ENCODE measurements around the gene BACH1.

BACH1 gene

GRCh38 chr21:29303288-29303687 lies 4.6 kb downstream of the BACH1 start:
- H3K36me3 ChIP-seq (ENCODE audit: low read length) = no peaks in the 10 kb centered on the region; the same call in 1 of the 2 replicates
- no peak overlapping the region for H3K4me3 ChIP-seq (ENCODE audit: insufficient read depth, low read length, poor library complexity, severe bottlenecking)
- TF ChIP-seq EZH2phosphoT487 (conservative IDR thresholded peaks at IDR 0.05; ENCODE audit: low read length) = no peak
- no peak for TF ChIP-seq CTCF (IDR thresholded peaks at IDR 0.05; ENCODE audit: insufficient read depth, low read length, poor library complexity, severe bottlenecking)
- no peaks in the 10 kb centered on the region for H3K9me3 ChIP-seq (ENCODE audit: insufficient read depth, low read length)
- no peaks in the 10 kb centered on the region for H3K27me3 ChIP-seq (ENCODE audit: low read length)
- H3K9me2 ChIP-seq (replicated peaks; ENCODE audit: insufficient read depth, low read length) = no peaks in the 10 kb centered on the region
- no peak overlapping the region for H3K4me2 ChIP-seq (ENCODE audit: low read depth, low read length, poor library complexity, severe bottlenecking)
- 0 out of 2 replicates have a peak, but pooled peaks cover 5% of the 10 kb centered on the region for H3F3A ChIP-seq (ENCODE audit: insufficient read depth)
- H3K79me2 ChIP-seq (ENCODE audit: insufficient read depth, low read length) = peaks cover 90% of the 10 kb centered on the region
- H2AFZ ChIP-seq (ENCODE audit: low read depth, low read length, severe bottlenecking) = no peak overlapping the region
- no peak overlapping the region for H3K9ac ChIP-seq (ENCODE audit: low read length)
- peaks cover 51% of the 10 kb centered on the region for H4K20me1 ChIP-seq (ENCODE audit: low read depth, low read length)
- no peak overlapping the region for H3K27ac ChIP-seq (ENCODE audit: low read depth, low read length)

GRCh38 chr21:29304597-29304996 lies 5.9 kb downstream of the BACH1 start:
- H2AFZ ChIP-seq (ENCODE audit: low read depth, low read length, severe bottlenecking) = no peak overlapping the region
- peaks cover 51% of the 10 kb centered on the region for H4K20me1 ChIP-seq (ENCODE audit: low read depth, low read length)
- no peaks in the 10 kb centered on the region for H3K9me3 ChIP-seq (ENCODE audit: insufficient read depth, low read length)
- no peak overlapping the region for H3K9ac ChIP-seq (ENCODE audit: low read length)
- peaks cover 98% of the 10 kb centered on the region for H3K79me2 ChIP-seq (ENCODE audit: insufficient read depth, low read length)
- no peak overlapping the region for H3K4me2 ChIP-seq (ENCODE audit: low read depth, low read length, poor library complexity, severe bottlenecking)
- no peak overlapping the region for H3K27ac ChIP-seq (ENCODE audit: low read depth, low read length)
- TF ChIP-seq CTCF (IDR thresholded peaks at IDR 0.05; ENCODE audit: insufficient read depth, low read length, poor library complexity, severe bottlenecking) = no peak
- no peak for TF ChIP-seq EZH2phosphoT487 (conservative IDR thresholded peaks at IDR 0.05; ENCODE audit: low read length)
- H3K9me2 ChIP-seq (replicated peaks; ENCODE audit: insufficient read depth, low read length) = no peaks in the 10 kb centered on the region
- no peaks in the 10 kb centered on the region for H3K27me3 ChIP-seq (ENCODE audit: low read length)
- no peak overlapping the region for H3K4me3 ChIP-seq (ENCODE audit: insufficient read depth, low read length, poor library complexity, severe bottlenecking)
- H3K36me3 ChIP-seq (ENCODE audit: low read length) = no peaks in the 10 kb centered on the region; the same call in 1 of the 2 replicates
- 0 out of 2 replicates have a peak, but pooled peaks cover 5% of the 10 kb centered on the region for H3F3A ChIP-seq (ENCODE audit: insufficient read depth)

- H4K20me1 ChIP-seq (ENCODE audit: low read depth, low read length) = peaks cover 51% of the 10 kb centered on the region
- no peak overlapping the region for H3K4me3 ChIP-seq (ENCODE audit: insufficient read depth, low read length, poor library complexity, severe bottlenecking)
- H3K9me3 ChIP-seq (ENCODE audit: insufficient read depth, low read length) = no peaks in the 10 kb centered on the region
- H3K79me2 ChIP-seq (ENCODE audit: insufficient read depth, low read length) = peaks cover 98% of the 10 kb centered on the region
- H3F3A ChIP-seq (ENCODE audit: insufficient read depth) = 0 out of 2 replicates have a peak, but pooled peaks cover 5% of the 10 kb centered on the region
- no peaks in the 10 kb centered on the region for H3K27me3 ChIP-seq (ENCODE audit: low read length)
- TF ChIP-seq CTCF (IDR thresholded peaks at IDR 0.05; ENCODE audit: insufficient read depth, low read length, poor library complexity, severe bottlenecking) (no peak), EZH2phosphoT487 (conservative IDR thresholded peaks at IDR 0.05; ENCODE audit: low read length) (no peak)
- no peaks in the 10 kb centered on the region; the same call in 1 of the 2 replicates for H3K36me3 ChIP-seq (ENCODE audit: low read length)
- no peak overlapping the region for H3K9ac ChIP-seq (ENCODE audit: low read length)
- no peak overlapping the region for H2AFZ ChIP-seq (ENCODE audit: low read depth, low read length, severe bottlenecking)
- H3K4me2 ChIP-seq (ENCODE audit: low read depth, low read length, poor library complexity, severe bottlenecking) = no peak overlapping the region
- no peaks in the 10 kb centered on the region for H3K9me2 ChIP-seq (replicated peaks; ENCODE audit: insufficient read depth, low read length)
- no peak overlapping the region for H3K27ac ChIP-seq (ENCODE audit: low read depth, low read length)
These were observed 6.3 kb downstream of the BACH1 start for GRCh38 chr21:29305068-29305467.

Data from SU-DHL-6 (cell line).